Peyer's patch (tissue), 4 donors: ENCODE data around the gene LUZP4. TPM values are rescaled to one million over a fixed set of nuclear protein-coding genes. Genes with fewer than 3 reads are reported as not detected.
"Not testable (repeated sequence)": the region's sequence is repeated elsewhere in the genome, so short reads cannot be mapped to it uniquely, and the experiment has no call there.

Experiments
- DNase-seq, 3 donors: peaks; one replicate each; pipeline ENCODE4 v3.0.0-alpha.2; 2017 to 2019
- H3K27ac ChIP-seq, 4 donors: fragments of 200-600 bp; sonication (generic); one replicate each; pipeline ENCODE4 v1.5.1; 2016 to 2019
- H3K27me3 ChIP-seq, 2 donors: fragments of 200-600 bp; sonication (generic); one replicate each; pipeline ENCODE4 v1.5.1; 2019
- H3K36me3 ChIP-seq, 3 donors: fragments of 200-600 bp; sonication (generic); one replicate each; pipeline ENCODE4 v1.5.1; 2016 to 2019
- H3K4me1 ChIP-seq, 4 donors: fragments of 200-600 bp; sonication (generic); one replicate each; pipeline ENCODE4 v1.5.1; 2016 to 2019
- H3K4me3 ChIP-seq, 4 donors: fragments of 200-600 bp; sonication (generic); 1 replicate in 3 of 4; 2 replicates in 1 of 4; pipeline ENCODE4 v1.5.1; 2016 to 2019; ENCODE audit warnings: mild to moderate bottlenecking in 1 of 4
- H3K9me3 ChIP-seq, 4 donors: fragments of 200-600 bp; sonication (generic); one replicate each; pipeline ENCODE4 v1.5.1; 2016 to 2019; ENCODE audit warnings: mild to moderate bottlenecking in 1 of 4
- POLR2A ChIP-seq, 2 donors: fragments of 450-650 bp; IDR thresholded peaks; one replicate each; pipeline ENCODE4 v1.5.1; 2017; ENCODE audit warnings: antibody characterized with exemption in 2 of 2, mild to moderate bottlenecking in 2 of 2, moderate library complexity in 2 of 2
- total RNA-seq, 4 donors: library from RNA; depleted of rRNA; stranded (reverse); fragments of >200 nt; gene quantifications; one replicate each; pipeline ENCODE4 v1.1.0, GENCODE V29; 2016
- TF ChIP-seq, protein P1 (sequence below), 6 experiments: fragments of 450-650 bp in 4 of 6; fragments of 200-600 bp in 2 of 6; sonication (generic) in 1 of 6; IDR thresholded peaks; one replicate each; pipeline ENCODE4 v1.5.1; 2017 to 2019; ENCODE audit warnings: antibody characterized with exemption in 6 of 6, mild to moderate bottlenecking in 3 of 6, moderate library complexity in 1 of 6

The LUZP4 gene
- total RNA-seq, 4 donors from 2014 or later = not detected

DNA sequence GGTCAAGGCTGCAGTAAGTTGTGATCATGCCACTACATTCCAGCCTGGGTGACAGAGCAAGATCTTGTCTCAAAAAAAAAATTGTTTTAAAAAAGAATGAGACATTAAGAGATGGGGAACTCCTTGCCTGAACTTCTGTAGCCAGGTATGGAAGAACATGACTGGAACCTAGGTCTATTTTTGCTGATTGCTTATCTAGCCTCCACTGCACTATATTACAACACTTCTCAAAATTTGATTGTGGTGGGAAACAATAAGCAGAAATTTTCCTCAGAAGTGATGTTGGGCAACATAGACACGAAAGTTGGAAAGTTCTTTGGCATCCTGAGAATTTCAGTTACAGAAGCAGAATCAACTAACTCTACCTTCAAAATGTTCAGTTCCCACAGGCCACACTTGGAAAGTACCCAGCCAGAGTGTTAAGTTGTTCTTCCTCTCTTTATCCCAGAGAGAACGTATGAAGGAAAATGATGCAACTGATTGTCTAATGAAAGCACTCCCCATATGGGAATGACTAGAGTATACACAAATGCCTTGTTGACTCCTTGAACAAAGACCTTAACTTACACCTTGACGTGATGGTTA lies 50.0 kb downstream of the LUZP4 start:
- H3K27me3 ChIP-seq = no peaks in the 10 kb centered on the region
- no peak overlapping the region for H3K27ac ChIP-seq
- no peak for DNase-seq
- H3K36me3 ChIP-seq = no peaks in the 10 kb centered on the region
- TF ChIP-seq, protein P1, sequence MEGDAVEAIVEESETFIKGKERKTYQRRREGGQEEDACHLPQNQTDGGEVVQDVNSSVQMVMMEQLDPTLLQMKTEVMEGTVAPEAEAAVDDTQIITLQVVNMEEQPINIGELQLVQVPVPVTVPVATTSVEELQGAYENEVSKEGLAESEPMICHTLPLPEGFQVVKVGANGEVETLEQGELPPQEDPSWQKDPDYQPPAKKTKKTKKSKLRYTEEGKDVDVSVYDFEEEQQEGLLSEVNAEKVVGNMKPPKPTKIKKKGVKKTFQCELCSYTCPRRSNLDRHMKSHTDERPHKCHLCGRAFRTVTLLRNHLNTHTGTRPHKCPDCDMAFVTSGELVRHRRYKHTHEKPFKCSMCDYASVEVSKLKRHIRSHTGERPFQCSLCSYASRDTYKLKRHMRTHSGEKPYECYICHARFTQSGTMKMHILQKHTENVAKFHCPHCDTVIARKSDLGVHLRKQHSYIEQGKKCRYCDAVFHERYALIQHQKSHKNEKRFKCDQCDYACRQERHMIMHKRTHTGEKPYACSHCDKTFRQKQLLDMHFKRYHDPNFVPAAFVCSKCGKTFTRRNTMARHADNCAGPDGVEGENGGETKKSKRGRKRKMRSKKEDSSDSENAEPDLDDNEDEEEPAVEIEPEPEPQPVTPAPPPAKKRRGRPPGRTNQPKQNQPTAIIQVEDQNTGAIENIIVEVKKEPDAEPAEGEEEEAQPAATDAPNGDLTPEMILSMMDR (IDR thresholded peaks at IDR 0.05) = no peak
- TF ChIP-seq POLR2A (IDR thresholded peaks at IDR 0.05) = no peak
- H3K9me3 ChIP-seq = no peaks in the 10 kb centered on the region
- H3K4me1 ChIP-seq = peaks cover 0 to 2% (median 0%) of the 10 kb centered on the region in 4 donors
- no peak overlapping the region for H3K4me3 ChIP-seq

DNA sequence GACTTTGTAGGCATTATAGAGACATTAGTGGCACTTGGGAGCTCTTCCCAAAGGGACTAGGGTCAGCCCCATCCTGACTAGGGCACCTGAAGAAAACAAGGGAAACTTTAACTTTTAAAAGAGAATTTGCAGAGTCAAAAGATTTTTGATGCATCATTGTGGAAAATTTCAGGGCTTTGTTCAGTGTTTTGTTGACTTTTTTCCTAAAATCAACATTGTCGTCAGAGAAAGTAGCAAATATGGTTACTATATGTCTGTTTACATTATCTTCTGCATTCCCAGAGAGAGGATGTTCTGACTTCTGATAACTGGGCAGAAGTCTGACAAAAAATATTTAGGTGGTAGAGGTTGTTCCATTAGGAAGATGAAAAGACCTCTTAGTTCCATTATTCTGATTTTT lies 51.9 kb downstream of the LUZP4 start:
- peaks cover 0 to 8% (median 0%) of the 10 kb centered on the region in 4 donors for H3K4me1 ChIP-seq
- no peaks in the 10 kb centered on the region for H3K27me3 ChIP-seq
- no peak for DNase-seq
- no peak overlapping the region for H3K27ac ChIP-seq
- H3K9me3 ChIP-seq = no peaks in the 10 kb centered on the region
- no peak overlapping the region for H3K4me3 ChIP-seq
- H3K36me3 ChIP-seq = no peaks in the 10 kb centered on the region
- TF ChIP-seq, protein P1 (IDR thresholded peaks at IDR 0.05) = no peak
- no peak for TF ChIP-seq POLR2A (IDR thresholded peaks at IDR 0.05)

DNA sequence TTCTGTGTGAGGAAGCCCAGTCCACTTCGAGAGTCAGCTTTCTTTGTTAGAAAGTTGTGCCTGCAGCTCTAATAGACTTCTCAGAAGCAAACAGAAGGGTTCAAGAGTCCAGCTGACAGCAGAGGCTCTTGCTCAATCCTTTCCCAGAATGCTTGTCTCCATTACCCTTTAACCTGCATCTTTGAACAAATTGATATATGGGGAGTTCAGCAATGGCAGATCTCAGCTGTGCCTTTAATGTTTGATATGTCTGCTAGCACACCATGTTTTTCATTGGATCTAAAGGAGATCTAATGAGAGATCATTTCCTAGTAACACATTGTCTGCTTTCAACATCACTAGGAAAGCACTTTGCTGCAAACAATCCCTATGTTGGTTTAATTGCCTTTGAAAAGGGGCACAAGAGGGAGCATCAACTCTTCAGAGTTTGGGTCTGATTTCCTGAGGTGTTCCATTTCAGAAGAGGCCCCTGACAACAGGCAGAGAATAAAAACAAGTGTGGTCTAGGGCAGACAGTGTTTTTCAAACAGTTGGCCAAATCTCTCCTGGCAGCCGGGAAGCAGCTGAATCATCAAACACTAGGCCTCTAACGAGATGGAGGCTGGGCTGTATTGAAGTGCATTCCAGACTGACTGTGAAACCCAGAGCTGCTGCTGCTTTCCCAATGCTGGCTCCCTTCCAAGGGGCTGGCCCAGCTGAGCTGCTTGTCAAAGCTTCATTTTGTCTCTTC lies 55.5 kb downstream of the LUZP4 start:
- TF ChIP-seq POLR2A (IDR thresholded peaks at IDR 0.05) = no peak
- TF ChIP-seq, protein P1 (IDR thresholded peaks at IDR 0.05) = no peak
- no peak overlapping the region for H3K4me3 ChIP-seq
- no peaks in the 10 kb centered on the region for H3K9me3 ChIP-seq
- peak overlapping the region in 3 of 4 donors; percentile 36 to 74 (median 66) for H3K27ac ChIP-seq
- H3K36me3 ChIP-seq = no peaks in the 10 kb centered on the region
- peak in 2 of 3 donors; percentile 66 to 83 for DNase-seq
- H3K4me1 ChIP-seq = peaks cover 0 to 8% (median 0%) of the 10 kb centered on the region in 4 donors
- H3K27me3 ChIP-seq = no peaks in the 10 kb centered on the region

DNA sequence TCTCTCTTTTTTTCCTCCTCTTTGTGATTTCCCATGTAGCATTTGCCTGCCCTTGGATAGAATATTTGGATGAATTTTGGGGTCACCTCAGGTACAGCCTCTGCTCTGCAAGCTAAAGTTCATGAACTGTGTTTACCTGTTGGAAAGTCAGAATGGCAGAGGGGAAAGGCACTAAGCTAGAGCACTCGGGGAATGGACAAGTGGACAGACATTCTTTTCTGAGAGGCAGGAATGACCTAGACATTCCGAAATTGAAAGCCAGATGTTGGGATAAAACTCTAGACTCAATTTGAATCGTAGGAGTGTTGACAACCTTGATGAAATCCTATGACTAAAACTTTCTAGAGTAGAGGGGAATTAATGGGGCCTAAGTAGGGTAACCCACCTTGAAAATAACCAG lies 56.1 kb downstream of the LUZP4 start:
- Histone ChIP-seq H3K36me3 (no peaks in the 10 kb centered on the region), H3K27me3 (no peaks in the 10 kb centered on the region), H3K27ac (peak overlapping the region in 2 of 4 donors; percentile 58 to 66), H3K4me1 (peaks cover 0 to 8% (median 0%) of the 10 kb centered on the region in 4 donors), H3K9me3 (no peaks in the 10 kb centered on the region), H3K4me3 (no peak overlapping the region)
- TF ChIP-seq, protein P1 (IDR thresholded peaks at IDR 0.05) = no peak
- TF ChIP-seq POLR2A (IDR thresholded peaks at IDR 0.05) = no peak
- DNase-seq = no peak

DNA sequence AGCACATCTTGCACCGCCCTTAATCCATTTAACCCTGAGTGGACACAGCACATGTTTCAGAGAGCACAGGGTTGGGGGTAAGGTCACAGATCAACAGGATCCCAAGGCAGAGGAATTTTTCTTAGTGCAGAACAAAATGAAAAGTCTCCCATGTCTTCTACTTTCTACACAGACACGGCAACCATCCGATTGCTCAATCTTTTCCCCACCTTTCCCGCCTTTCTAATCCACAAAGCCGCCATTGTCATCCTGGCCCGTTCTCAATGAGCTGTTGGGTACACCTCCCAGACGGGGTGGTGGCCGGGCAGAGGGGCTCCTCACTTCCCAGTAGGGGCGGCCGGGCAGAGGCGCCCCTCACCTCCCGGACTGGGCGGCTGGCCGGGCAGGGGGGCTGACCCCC lies 57.2 kb downstream of the LUZP4 start:
- H3K27me3 ChIP-seq, H3K36me3 ChIP-seq, H3K4me1 ChIP-seq, H3K9me3 ChIP-seq, H3K27ac ChIP-seq, H3K4me3 ChIP-seq, DNase-seq: not testable (repeated sequence)

DNA sequence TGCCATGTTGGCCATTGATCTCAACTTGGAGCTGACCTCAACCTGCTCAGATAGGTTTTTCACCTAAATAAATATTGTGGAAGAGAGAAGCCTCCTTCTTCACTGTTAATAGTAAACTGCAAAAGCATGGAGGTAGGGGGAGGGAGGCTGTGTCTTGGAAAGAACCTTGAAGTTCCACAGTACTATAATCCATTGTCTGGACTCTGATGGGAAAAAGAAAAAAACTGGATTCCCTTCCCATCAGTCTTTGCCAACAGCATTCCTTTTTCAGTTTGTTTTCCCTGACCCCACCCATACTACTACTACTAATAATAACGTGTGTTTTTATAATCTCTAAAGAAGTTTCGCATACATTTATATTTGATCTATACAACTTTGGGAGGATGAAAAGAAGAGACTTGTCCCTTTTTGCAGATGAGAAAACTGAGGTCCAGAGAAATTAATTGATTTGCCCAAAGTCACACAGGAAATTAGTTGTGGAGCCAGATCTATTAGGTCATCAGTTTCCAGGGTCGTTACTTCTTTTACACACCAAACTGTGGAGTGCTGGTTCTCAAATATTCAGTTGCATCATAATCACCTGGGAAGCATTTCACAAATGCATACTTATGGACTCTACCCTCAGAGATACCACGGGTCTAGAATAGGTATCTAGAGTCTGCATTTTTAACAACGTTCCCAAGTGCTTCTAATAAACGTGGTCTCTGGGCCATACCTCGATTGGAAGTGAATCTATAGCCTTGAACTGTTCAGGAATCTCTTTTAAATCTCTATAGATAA lies 59.1 kb downstream of the LUZP4 start:
- no peak overlapping the region for H3K27ac ChIP-seq
- no peak for TF ChIP-seq POLR2A (IDR thresholded peaks at IDR 0.05)
- TF ChIP-seq, protein P1 (IDR thresholded peaks at IDR 0.05) = no peak
- H3K36me3 ChIP-seq = no peaks in the 10 kb centered on the region
- DNase-seq = no peak
- H3K4me1 ChIP-seq = peaks cover 0 to 8% (median 0%) of the 10 kb centered on the region in 4 donors
- H3K27me3 ChIP-seq = no peaks in the 10 kb centered on the region
- no peaks in the 10 kb centered on the region for H3K9me3 ChIP-seq
- H3K4me3 ChIP-seq = no peak overlapping the region
